GM18511 (cell line): ENCODE data around the gene GC.
"Not testable (repeated sequence)": the region's sequence is repeated elsewhere in the genome, so short reads cannot be mapped to it uniquely, and the experiment has no call there.

Experiments
- ATAC-seq: cut with Tn5 transposase; IDR thresholded peaks from one replicate; pipeline ENCODE4 v1.9.1; 2021; ENCODE audit warnings: mild to moderate bottlenecking, moderate library complexity; ENCODE audit not compliant: unreplicated experiment

Gene GC

GRCh38 chr4:71768123-71768522, 15.8 kb downstream of the GC start:
- no peak for ATAC-seq

DNA sequence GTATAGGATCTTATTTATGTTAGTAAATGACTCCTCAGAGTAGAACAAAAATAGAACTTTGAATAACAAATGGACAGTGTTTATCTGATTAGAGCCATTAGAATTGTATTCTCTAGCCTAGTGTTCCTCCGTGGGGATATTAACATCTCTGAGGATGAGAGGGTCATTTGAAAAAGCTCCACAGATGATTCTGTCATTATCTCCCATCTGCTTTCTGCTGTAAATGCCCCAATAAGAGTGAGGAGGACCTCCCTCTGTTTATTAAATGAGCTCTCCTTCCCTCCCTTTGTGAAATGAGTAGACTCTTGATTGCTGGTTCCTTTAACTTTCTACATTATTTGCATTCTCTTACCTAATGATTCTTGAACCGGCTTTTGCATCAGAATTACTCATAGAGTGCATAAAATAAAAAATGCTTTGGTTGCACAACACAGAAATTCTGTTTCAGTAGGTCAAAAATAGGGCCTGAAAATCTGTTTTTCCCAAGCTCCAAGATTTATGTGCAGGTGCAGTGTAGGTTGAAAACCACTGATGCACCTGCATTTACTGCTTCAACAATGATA, 18.0 kb downstream of the GC start:
- ATAC-seq = no peak

DNA sequence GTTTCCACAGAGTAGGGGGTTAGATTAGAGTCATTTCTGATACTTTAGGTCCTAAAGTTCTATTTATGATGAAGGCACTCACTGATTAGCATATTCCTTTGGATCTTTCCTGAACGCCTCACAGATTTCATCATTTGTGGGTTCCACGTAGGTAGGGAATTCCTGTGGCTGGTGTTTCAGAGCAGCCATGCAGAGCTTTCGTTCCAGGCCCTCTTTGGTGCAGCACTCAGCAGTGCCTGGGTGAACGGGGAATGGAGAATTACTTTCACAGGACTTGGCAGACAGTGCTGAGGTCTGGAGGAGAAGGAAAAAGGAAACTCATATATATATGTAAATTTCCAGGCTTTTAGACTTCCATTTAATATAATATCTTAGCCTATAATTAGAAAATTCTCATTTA, 18.5 kb downstream of the GC start:
- ATAC-seq = no peak

GRCh38 chr4:71752383-71753042, 31.4 kb downstream of the GC start:
- ATAC-seq = no peak

- ATAC-seq = no peak
Measured at GRCh38 chr4:71749008-71749594, 34.8 kb downstream of the GC start.

- ATAC-seq = no peak
Measured at GRCh38 chr4:71746379-71746778, 37.5 kb downstream of the GC start.

DNA sequence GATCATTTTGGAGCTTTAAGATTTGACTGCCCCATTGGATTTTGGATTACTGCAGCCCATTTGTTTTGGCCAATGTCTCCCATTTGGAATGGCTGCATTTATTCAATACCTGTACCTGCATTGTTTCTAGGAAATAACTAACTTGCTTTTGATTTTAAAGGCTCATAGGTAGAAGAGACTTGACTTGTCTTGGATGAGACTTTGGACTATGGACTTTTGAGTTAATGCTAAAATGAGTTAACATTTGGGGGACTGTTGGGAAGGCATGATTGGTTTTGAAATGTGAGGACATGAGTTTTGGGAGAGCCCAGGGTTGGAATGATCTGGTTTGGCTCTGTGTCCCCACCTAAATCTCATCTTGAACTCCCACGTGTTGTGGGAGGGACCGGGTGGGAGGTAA, 45.1 kb downstream of the GC start:
- not testable (repeated sequence) for ATAC-seq

- no peak for ATAC-seq
Measured at GRCh38 chr4:71732706-71733105, 51.2 kb downstream of the GC start.

GRCh38 chr4:71732066-71732465, 51.8 kb downstream of the GC start:
- ATAC-seq = no peak

GRCh38 chr4:71729856-71730255, 54.0 kb downstream of the GC start:
- no peak for ATAC-seq

DNA sequence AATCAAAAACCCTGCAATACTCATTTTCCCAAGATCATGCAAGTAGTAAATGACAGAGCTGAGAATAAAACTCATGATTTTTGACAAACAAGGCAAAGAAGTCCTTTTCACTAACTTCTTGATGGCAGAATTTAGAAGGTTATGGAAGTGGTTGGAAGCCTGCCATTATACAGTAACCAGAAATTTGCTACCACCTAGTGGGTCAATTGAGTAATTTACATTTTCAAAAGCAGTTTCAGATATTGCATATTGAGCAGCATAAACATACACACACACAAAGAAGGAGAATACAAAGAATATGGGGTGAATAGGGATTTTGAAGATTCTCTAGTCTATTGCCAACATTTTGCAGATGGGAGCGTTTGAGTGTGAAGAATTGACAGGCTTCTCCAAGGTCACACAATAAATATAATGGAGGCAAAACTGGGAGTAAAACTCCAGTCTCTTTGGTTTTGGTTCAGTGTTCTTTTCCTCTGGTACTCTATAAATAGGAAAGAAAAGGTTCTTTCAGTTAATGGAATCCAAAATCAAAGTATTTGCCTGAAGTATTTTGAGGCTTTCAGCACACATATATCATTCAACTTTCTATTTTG, 70.2 kb downstream of the GC start:
- peak; percentile 55 for ATAC-seq

DNA sequence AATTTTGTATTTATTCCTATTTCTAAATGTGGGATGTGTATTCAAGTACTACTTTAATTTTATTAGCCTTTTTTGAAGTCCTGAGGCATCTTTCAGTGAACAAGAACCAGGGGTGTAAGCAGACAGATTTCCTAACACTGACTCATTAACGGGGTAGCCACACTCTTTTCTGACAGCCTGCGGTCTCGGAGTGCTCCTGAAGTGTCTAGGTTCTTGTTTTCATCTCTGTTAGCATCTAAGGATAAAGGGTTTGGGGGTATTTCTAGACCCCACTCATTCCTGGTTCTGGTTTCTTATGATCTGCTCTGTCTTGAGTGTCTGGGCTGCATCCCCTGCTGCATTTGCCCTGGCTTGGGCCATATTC, 71.9 kb downstream of the GC start:
- ATAC-seq = no peak

DNA sequence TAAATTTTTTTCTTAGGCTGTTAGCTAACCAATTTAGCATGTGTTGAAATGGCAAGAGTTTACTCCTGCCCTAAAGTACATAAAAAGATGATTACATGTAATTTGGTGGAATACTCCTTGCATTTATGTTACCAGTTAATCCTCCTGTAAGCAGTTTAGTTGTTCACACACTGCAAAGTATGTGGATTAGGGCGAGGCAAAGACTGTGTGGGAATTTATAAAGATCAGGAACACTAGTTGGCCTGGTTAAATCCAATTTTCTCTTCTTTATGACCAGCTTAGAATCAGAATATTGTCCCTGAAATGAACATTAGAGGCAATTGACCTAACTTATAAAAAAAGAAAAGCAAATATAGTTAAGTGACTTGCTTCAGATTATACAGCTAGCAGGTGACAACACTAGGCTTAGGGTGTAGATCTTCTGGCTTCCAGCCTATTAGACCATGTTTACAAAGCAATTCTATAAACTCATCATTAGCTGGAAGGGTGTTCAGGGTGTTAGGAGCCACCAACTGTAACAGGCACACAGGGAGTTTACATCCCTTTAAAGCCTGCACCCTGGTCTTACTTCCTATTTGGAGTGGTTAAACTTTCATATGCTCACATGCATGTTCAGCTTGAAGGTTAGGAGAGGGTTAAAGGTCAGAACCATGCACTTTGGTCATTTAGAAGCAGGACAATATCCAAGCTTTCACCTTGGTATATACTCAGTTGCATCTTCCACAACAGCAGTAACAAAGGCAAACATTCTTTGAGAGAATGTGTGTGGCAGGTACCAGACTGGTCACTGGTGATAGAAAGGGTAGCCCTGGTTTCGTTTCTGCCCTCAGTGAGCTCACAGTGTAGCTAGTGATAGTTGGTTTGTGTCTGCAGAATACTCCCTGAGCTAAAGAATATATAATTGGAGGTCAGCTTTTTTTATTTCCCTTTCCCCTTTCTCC, 72.6 kb downstream of the GC start:
- ATAC-seq = no peak

- no peak for ATAC-seq
Measured at GRCh38 chr4:71709961-71710360, 73.9 kb downstream of the GC start.

- no peak for ATAC-seq
Measured at GRCh38 chr4:71698141-71698540, 85.7 kb downstream of the GC start.

GRCh38 chr4:71697031-71697430, 86.8 kb downstream of the GC start:
- ATAC-seq = no peak

GRCh38 chr4:71694961-71695360, 88.9 kb downstream of the GC start:
- no peak for ATAC-seq

DNA sequence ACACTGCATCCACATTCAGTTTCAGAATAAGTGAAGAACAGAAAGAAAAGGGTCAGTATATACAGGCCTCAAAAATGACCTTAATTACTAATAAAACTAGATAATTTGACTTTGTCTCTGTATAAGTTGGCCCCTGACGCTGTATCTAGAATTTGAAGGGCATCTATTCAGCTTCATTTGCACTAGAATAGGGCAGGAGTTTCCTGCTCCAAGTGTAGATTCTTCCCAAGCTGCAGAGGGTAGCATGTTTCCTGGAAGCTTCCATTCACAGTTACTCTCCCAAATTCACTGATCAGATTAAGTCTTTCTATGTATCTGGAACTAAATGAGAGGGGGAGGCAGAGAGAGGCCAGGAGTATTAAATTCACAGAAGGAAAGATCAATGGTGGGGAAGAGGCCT, 90.9 kb downstream of the GC start:
- ATAC-seq = no peak

- no peak for ATAC-seq
Measured at GRCh38 chr4:71692198-71692597, 91.7 kb downstream of the GC start.
